ENCODE results near the gene SBF1.

The SBF1 gene

GRCh38 chr22:50465066-50465930, 9.5 kb downstream of the SBF1 start:
- DNase-seq, result no peak

GRCh38 chr22:50464451-50464850, 10.4 kb downstream of the SBF1 start:
- DNase-seq, result no peak

DNA sequence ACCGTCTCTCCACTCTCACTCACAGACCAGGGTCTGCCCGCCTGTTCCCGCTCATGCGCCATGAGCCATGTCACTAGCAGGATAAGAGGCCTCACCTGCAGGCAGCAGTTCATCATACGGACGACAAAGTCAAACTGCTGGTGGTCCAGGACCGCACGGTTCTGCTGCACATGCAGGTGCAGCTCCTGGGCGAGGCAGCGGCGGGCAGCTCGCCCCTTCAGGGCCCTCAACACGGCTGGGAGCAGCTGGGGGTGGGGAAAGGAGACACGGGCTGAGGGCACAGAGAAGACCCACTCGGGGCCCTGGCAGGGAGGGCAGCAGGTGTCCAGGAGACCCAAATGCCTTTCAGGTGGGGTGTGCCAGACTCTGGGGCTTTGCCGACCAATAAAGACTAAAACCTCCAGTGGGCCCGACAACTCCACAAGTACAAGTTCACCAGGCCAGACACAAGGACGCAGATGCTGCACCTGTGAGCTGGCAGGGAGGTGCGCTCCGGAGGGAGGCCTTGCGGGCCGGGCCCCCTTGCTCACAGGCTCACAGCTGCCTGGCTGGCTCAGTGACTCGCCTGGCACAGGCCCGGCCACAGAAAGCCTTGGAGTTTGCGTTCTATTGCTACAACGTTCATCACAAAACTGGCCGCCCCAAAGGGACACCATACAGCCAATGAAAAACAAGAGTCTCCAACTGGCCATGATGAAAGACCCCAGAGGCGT, 11.5 kb downstream of the SBF1 start:
- DNase-seq, result no peak

GRCh38 chr22:50461979-50462540, 12.8 kb downstream of the SBF1 start:
- no peak for DNase-seq

DNA sequence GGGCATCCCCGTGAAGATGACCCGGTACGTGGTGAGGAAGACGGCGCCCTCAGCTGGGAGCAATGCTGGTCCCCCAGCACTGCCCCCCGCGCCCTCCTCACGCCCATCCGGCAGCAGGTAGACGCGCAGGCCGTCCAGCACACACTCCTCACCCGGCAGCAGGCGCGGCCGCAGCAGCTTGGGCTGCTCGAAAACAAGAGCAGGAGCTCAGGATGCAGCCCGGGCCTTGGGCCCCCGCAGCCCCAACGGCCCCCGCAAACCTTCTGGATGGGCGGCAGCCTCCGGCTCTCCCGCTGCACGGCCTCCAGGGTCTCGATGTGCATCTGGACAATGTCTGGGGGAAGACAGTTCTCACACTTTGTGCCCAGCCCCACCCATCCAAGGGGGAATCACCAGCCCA, 13.3 kb downstream of the SBF1 start:
- DNase-seq, result no peak

DNA sequence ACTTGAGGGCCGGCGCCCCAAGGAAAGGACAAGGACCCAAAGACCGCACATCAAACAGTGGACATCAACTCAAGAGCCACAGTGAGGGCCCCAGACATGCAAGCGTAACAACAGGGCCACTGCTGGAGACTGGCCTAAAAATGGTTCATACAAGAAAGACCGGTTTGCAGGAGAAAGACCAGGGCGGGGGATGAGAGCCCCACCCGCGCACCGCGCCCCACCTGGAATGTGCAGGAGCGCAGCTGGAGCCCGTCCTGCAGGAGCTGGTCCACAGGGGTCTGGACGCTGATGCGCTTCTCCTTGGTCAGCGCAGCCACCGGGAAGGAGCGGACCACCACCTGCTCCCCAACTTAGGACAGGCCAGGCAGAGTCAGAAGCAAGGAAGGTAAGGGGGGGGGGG, 13.9 kb downstream of the SBF1 start:
- DNase-seq, result no peak

GRCh38 chr22:50459496-50460140, 15.2 kb downstream of the SBF1 start:
- DNase-seq, result no peak

DNA sequence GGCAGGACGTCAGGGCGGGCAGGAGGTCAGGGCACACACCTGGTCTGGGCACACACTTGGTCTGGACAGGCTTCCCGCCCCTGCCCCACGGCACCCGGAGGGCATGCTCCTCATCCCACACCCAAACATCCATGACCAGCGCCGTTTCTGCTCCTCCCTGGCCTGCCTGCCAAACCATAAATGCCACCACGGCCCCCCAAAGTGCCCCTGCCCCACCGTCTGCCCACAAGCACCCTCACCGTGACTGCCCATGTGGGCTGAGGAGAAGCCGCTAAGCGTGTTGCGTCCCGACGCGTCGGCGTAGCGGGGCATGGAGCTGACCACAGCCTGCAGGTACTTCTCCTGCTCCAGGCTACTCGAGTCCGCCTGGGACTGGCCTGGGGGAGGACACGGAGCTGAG, 15.8 kb downstream of the SBF1 start:
- no peak for DNase-seq

GRCh38 chr22:50456466-50457234, 18.2 kb downstream of the SBF1 start:
- no peak for DNase-seq

DNA sequence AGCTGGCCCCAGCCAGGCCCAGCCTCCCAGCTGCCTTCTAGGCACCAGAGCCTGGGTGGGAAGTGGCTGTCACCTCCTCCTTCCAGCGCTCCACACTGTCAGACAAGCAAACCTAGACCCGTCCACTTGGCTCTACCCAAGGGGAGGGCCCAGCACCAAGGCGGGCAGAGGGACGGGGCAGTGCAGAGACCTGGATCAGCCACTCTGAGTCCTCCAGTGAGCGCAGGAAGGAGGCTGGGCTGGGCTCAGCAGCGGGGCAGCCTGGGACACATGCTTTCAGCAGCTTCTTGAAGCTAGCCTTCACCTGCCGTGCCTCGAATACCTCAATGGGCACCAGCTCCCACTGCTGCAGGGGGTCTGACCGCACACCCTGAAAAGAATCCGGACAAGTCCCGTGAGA, 18.8 kb downstream of the SBF1 start:
- no peak for DNase-seq

DNA sequence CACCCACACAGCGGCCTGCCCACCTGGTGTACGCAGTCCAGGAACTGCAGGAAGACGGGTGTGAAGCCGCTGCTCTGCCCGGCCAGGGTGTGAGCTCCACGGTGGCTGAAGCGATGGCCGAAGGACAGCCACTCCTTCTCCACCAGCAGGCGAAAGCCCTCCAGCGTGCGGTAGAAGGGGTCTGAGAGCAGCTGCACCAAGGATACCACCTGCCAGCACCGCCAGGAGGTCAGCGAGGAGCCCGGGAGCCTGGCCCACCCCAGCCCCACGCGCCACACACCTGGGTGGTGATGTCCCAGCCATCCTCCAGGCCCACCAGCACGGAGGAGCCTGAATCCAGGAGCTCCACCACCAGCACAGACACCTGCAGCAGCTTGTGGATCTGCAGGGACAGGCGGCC, 19.6 kb downstream of the SBF1 start:
- DNase-seq, result no peak

DNA sequence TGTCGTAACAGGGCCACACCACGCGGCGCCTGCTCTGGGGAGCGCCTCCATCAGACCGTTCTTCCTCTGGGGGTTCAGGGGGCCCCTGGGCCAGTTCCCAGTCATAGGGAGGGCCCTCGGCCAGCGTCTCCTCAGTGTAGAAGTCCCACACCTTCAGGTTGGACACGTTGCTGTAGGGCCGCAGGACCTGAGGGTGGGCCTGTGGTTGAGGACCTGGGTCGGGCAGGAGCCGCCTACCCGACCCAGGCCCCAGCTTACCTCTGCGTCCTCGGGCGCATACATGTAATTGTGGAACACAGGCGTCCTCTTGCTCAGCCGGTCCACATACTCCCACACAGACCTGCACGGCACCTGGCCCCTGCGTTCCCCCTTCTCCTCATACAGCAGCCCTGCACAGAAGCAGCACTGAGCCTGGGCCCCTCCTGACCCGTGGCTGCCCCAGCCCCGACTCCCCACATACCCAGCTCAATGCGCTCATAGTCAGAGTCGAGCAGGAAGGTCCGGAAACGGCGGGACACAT, 20.2 kb downstream of the SBF1 start:
- no peak for DNase-seq

GRCh38 chr22:50452649-50453048, 22.2 kb downstream of the SBF1 start:
- no peak for DNase-seq

DNA sequence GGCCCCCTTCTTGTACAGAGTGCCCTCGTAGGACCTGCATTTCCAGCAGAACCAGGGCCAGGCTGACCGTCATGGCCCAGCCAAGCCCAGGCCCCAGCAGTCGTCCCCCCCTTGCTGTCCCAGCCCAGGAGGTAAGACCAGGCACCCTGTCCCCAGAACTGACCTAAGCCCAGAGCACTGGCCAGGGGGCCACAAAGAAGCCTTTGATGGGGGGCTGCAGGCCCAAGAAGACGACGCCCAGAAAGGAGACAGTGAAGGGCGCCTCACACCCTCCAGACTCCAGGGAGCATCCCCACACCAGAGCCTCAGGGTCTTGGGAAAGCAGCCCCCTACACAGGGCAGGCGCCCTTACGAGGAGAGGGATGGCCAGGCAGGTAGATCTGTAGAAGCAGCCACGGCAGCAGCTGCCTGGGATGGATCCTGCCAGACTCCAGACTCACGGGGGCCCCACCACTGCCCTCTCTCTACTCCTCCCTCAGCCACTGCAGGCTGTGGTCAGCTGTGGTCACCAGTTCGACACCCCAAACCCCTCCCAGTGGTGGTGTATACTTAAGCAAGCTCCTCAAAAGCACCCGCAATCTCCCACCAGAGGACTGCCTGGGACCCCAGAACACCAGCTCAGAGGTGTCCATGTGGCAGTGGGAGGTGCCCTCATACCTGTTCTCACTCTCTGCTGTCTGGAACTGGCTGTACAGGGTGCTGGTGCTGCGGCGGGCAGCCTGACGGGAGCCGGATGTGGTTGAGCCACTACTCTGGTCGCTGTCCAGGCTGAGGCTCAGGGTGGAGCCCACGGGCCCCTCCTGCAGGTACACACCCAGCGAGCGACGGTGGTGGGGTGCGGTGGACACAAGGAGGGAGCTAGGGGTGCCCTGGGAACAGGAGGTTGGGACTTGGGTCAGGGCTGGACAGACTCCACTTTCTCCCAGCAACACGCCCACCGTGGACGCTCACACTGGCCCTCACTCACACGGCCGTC, 27.0 kb downstream of the SBF1 start:
- DNase-seq, result no peak

DNA sequence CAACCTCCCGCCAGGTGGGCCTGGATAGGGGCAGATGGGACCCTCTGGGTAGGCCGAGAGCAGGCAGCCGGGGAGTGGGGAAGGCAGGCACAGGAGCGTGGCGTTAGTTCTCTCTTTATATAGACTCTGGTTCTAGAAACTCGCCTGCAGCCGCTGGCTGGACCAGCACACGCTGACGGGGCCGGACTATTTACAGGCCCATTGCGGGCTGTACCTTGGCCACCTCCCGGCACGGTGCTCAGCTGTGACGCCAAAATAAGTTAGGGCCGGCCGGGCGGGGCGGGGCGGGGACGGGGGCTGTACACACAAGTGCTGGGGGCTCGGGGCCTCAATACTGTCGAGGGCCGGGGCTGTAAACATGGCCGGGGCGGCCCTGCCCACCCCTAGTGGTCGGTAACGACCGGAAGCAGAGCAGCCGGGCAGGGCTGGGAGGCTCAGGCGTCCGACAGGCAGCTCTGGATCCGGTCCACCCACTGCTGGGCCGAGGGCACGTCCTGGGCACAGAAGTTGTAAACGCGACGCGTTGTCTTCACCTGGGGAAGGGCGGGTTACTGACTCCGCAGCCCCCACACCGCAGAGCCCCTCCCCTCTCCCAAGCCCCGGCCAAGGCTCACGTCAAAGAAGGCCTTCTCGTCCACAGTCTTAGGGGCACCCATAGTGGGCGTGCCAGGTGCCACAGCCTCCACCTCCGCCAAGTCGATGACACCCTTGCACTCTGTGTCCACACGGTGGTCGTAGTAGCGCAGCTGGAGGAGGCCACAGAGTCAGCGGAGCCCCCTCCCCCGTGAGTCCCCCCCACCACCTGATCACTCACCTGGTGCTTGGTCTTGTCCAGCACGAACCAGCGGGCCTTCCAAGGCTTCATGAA, 27.9 kb downstream of the SBF1 start:
- DNase-seq, result no peak

DNA sequence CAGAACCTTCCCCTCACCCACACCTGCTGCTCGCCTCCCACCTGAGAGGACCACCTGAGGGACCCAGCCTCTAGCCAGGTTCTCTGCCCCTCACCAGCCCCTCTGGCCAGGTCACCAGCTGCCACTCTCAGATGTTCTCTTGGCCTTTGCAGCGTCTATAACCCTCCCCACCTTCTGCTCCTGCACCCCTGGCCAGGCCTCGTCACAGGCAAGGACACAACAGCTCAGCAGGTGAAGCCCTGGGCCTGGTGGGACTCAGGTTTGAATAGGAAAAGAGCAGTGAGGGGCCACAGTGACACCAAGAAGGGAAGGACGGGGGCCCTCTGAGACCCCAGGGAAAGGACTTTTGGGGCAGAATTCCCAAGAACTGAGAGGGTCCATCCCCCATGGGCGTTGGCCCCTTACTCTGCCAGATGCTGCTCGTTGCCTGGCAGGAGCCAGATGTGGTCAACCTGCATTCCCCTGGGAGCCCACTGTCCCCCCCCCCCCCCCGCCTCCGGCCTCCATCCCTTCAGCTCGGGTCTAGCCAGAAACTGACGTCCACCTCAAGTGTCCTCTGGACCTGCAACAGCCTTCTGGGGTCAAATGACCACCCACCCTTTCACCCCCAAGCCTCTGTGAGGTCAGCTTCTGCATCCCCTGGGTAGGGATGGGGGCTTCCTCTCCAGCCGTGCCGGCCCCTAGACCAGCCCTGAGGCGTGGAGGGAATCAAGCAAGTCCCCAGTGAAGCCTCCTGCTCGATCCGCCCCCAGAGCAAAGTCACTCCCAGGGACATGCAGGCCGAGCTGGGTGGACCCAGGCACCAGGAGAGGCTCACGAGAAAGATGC, 28.7 kb downstream of the SBF1 start:
- no peak for DNase-seq

GRCh38 chr22:50445071-50445879, 29.6 kb downstream of the SBF1 start:
- no peak for DNase-seq

GRCh38 chr22:50444663-50445062, 30.2 kb downstream of the SBF1 start:
- DNase-seq, result peak in 1 of 2 experiments; percentile 7
